Duodenal mucosa (tissue), 2 donors: ENCODE data around the gene RUNX1.
"Not testable (repeated sequence)": the region's sequence is repeated elsewhere in the genome, so short reads cannot be mapped to it uniquely, and the experiment has no call there.

Experiments used
- H3K27ac ChIP-seq: one replicate; pipeline ENCODE4 v1.7.0; 2013; ENCODE audit warnings: low read depth, low read length
- H3K27me3 ChIP-seq, 2 donors: one replicate each; pipeline ENCODE4 v1.7.0; 2013; ENCODE audit warnings: low read length in 2 of 2, control low read depth in 1 of 2; ENCODE audit not compliant: insufficient read depth in 2 of 2, control insufficient read depth in 1 of 2
- H3K36me3 ChIP-seq, 2 donors: one replicate each; pipeline ENCODE4 v1.7.0; 2013; ENCODE audit warnings: low read length in 2 of 2, control low read depth in 1 of 2; ENCODE audit not compliant: insufficient read depth in 2 of 2, control insufficient read depth in 1 of 2
- H3K4me1 ChIP-seq, 2 donors: one replicate each; pipeline ENCODE4 v1.7.0; 2013; ENCODE audit warnings: low read length in 2 of 2, control low read depth in 1 of 2; ENCODE audit not compliant: insufficient read depth in 2 of 2, control insufficient read depth in 1 of 2
- H3K4me3 ChIP-seq, 2 donors: one replicate each; pipeline ENCODE4 v1.7.0; 2013; ENCODE audit warnings: low read length in 2 of 2, low read depth in 1 of 2
- H3K9ac ChIP-seq, 2 donors: one replicate each; pipeline ENCODE4 v1.7.0; 2013; ENCODE audit warnings: low read length in 2 of 2, low read depth in 1 of 2
- H3K9me3 ChIP-seq, 2 donors: one replicate each; pipeline ENCODE4 v1.7.0; 2013; ENCODE audit warnings: low read length in 2 of 2, control low read depth in 1 of 2; ENCODE audit not compliant: control insufficient read depth in 1 of 2

Gene RUNX1

DNA sequence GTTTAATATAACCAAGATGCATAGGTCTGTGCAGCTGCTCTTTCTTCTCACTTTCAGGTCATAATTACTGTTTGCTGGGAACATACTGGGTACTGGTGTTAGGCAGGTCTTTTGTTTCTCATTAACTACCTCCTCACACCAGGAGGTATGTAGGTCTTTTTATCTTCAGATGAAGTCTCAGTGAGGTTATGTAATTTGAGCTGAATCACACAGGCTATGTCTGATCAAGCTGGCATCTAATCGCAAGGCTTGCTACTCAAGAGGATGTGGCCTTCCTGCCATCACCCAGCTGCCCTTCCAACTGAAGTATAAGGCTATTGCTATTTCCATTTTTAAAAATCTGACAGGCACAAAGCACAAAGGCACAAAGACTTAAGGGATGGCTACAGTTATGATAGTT, 96.4 kb downstream of the RUNX1 start:
- Histone ChIP-seq H3K36me3 (no peaks in the 10 kb centered on the region), H3K9ac (no peak overlapping the region), H3K4me1 (peaks cover 0 to 4% of the 10 kb centered on the region in 2 donors), H3K27ac (no peak overlapping the region), H3K9me3 (no peaks in the 10 kb centered on the region), H3K27me3 (peaks cover 0 to 2% of the 10 kb centered on the region in 2 donors), H3K4me3 (no peak overlapping the region)

- not testable (repeated sequence) for H3K4me3 ChIP-seq, H3K9me3 ChIP-seq, H3K36me3 ChIP-seq, H3K27me3 ChIP-seq, H3K4me1 ChIP-seq, H3K27ac ChIP-seq, H3K9ac ChIP-seq
Observed at GRCh38 chr21:34951868-34952267, 97.2 kb downstream of the RUNX1 start.

DNA sequence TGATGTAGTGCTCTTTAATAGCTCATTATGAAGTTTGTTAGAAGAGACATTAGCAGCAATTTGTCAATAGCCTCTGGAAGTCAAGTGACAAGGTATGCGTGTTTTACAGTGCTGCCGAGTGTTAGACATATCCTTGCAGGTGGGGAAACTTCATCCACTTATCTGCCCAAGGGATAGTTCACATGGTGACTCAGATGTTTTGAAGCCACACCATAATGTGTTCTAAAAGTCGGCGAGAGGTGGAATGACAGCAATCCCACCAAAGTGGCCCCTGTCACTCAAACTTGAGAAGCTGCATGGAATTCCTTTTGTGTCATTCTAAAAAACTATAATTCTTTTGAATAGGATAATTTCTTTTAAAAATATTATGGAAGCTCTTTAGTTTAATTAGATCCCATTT, 98.1 kb downstream of the RUNX1 start:
- H3K27ac ChIP-seq, result no peak overlapping the region

GRCh38 chr21:34949499-34949898, 99.6 kb downstream of the RUNX1 start:
- H3K27ac ChIP-seq, result no peak overlapping the region
- no peaks in the 10 kb centered on the region for H3K9me3 ChIP-seq
- no peak overlapping the region for H3K9ac ChIP-seq
- no peak overlapping the region for H3K4me3 ChIP-seq
- H3K36me3 ChIP-seq, result no peaks in the 10 kb centered on the region
- H3K4me1 ChIP-seq, result no peaks in the 10 kb centered on the region
- peaks cover 0 to 2% of the 10 kb centered on the region in 2 donors for H3K27me3 ChIP-seq

More for the DNA sequence above, 98.1 kb downstream of the RUNX1 start:
- Histone ChIP-seq H3K36me3 (no peaks in the 10 kb centered on the region), H3K4me1 (no peaks in the 10 kb centered on the region), H3K9me3 (no peaks in the 10 kb centered on the region), H3K27me3 (peaks cover 0 to 2% of the 10 kb centered on the region in 2 donors), H3K4me3 (no peak overlapping the region), H3K9ac (no peak overlapping the region)

DNA sequence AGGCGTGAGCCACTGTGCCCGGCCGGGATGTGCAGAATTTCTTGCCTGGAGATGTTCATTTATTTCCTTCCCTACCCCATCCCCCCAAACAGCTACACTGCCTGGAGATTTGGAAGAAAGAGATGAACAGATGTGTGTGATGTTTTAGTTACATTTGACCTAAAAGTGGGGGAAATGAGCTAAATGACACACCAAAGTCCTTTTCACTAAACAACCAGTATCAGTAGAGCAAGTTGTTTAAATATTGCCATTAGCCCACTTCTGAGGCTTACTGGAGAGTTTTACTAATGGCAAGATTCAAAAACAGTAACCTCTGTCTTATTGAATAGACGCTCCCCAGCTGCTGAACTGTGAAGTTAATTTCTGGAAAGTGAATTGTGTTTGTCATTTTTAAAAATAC, 100.1 kb downstream of the RUNX1 start:
- no peaks in the 10 kb centered on the region for H3K9me3 ChIP-seq
- no peak overlapping the region for H3K9ac ChIP-seq
- no peak overlapping the region for H3K4me3 ChIP-seq
- peaks cover 0 to 2% of the 10 kb centered on the region in 2 donors for H3K27me3 ChIP-seq
- H3K27ac ChIP-seq, result no peak overlapping the region
- H3K36me3 ChIP-seq, result no peaks in the 10 kb centered on the region
- H3K4me1 ChIP-seq, result no peaks in the 10 kb centered on the region

DNA sequence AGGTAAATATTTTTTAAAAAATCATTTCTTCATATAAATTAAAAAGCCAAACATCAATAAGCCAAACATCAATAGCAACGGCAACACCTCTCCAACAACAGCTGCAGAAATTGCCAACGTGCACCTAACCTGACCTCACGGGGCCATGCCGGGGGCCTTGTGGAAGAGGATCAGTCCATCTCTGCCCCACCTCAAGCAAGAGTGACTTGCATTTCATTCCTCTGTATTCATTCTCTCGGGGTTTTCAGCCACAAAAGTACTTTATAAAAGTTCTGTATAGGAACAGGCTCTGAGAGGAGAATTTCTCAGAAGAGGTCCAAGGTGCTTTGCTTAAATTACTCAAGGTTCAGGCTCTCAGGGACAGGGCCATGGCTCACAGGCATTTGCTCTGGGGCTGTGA, 100.9 kb downstream of the RUNX1 start:
- no peaks in the 10 kb centered on the region for H3K4me1 ChIP-seq
- no peak overlapping the region for H3K4me3 ChIP-seq
- H3K36me3 ChIP-seq, result no peaks in the 10 kb centered on the region
- no peaks in the 10 kb centered on the region for H3K9me3 ChIP-seq
- H3K27ac ChIP-seq, result no peak overlapping the region
- H3K27me3 ChIP-seq, result peaks cover 0 to under 1% of the 10 kb centered on the region in 2 donors
- no peak overlapping the region for H3K9ac ChIP-seq

DNA sequence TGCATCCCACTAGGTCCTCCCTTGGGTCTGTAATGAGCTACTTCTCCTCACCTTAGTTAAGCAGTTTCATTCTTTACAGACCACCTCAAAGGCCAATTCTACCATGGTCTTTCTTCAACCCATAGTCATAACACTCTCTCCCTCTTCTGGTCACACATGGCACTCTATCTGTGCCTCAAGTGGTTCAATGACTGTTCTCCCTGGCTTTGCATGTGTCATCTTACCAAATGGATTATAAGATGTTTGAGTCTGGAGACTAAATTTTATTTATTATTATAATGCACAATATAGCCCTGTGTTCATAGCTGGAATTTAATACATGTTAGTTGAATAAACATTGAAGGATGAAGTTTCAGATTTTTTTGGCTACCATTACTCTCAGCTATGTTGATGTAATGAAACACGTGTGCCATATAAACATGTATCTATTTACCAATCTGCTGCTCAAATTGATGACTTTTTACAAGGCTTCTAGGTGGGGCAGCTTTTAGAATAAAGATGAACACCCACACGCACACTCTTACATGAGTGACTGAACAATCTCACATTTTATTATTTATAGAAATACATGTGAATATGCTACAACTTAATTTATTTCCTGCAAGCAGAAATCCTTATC, 102.1 kb downstream of the RUNX1 start:
- H3K27me3 ChIP-seq, result no peaks in the 10 kb centered on the region
- H3K4me3 ChIP-seq, result no peak overlapping the region
- no peaks in the 10 kb centered on the region for H3K9me3 ChIP-seq
- H3K36me3 ChIP-seq, result no peaks in the 10 kb centered on the region
- no peaks in the 10 kb centered on the region for H3K4me1 ChIP-seq
- no peak overlapping the region for H3K27ac ChIP-seq
- no peak overlapping the region for H3K9ac ChIP-seq

DNA sequence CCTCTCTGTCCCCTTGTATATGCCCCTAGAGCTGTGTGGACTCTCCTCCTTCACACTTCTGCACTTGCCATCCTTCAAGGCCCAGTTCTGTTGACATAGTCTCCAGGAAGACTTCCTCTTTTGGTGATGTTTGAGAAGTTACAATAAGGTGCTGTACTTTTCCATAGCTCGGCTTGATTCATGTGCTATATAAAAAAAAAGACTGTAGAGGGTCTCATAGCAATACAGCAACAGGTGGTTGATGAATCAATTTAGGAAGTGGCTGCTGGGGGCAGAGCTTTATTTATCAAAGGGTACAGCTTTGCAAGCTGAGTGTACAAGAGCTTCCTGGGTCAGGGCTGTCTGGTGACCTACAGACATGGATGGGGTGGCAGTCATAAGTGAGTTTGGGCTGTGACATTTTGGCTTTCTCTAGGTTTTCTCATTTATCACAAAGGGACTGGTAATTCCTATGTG, 102.7 kb downstream of the RUNX1 start:
- Histone ChIP-seq H3K4me3 (no peak overlapping the region), H3K27me3 (no peaks in the 10 kb centered on the region), H3K9me3 (no peaks in the 10 kb centered on the region), H3K4me1 (no peaks in the 10 kb centered on the region), H3K27ac (no peak overlapping the region), H3K9ac (no peak overlapping the region), H3K36me3 (no peaks in the 10 kb centered on the region)

GRCh38 chr21:34945288-34945687, 103.8 kb downstream of the RUNX1 start:
- no peaks in the 10 kb centered on the region for H3K4me1 ChIP-seq
- no peaks in the 10 kb centered on the region for H3K9me3 ChIP-seq
- no peak overlapping the region for H3K4me3 ChIP-seq
- no peak overlapping the region for H3K27ac ChIP-seq
- no peaks in the 10 kb centered on the region for H3K27me3 ChIP-seq
- no peak overlapping the region for H3K9ac ChIP-seq
- H3K36me3 ChIP-seq, result no peaks in the 10 kb centered on the region

- peaks cover 0 to 5% of the 10 kb centered on the region in 2 donors for H3K4me1 ChIP-seq
- H3K9me3 ChIP-seq, result no peaks in the 10 kb centered on the region
- no peak overlapping the region for H3K4me3 ChIP-seq
- no peak overlapping the region for H3K27ac ChIP-seq
- no peaks in the 10 kb centered on the region for H3K36me3 ChIP-seq
- H3K9ac ChIP-seq, result no peak overlapping the region
- no peaks in the 10 kb centered on the region for H3K27me3 ChIP-seq
Observed at GRCh38 chr21:34944015-34944755, 104.9 kb downstream of the RUNX1 start.
